WTC11 (cell line): ENCODE data around the gene ICAM1.

Source experiments
- ATF1 ChIP-seq: sonication (generic); formaldehyde crosslinking; IDR thresholded peaks from 2 replicates; pipeline ENCODE4 v1.8.1; 2023; ENCODE audit warnings: mild to moderate bottlenecking, moderate library complexity, missing genetic modification reagents
- CREM ChIP-seq: sonication (generic); formaldehyde crosslinking; IDR thresholded peaks from 2 replicates; pipeline ENCODE4 v1.8.1; 2022; ENCODE audit warnings: mild to moderate bottlenecking, missing genetic modification reagents, moderate library complexity
- CTCF ChIP-seq: fragments of 200-600 bp; IDR thresholded peaks from 2 replicates; pipeline ENCODE4 v1.8.0; 2022; ENCODE audit warnings: antibody characterized with exemption
- ELF4 ChIP-seq: sonication (generic); formaldehyde crosslinking; IDR thresholded peaks from 2 replicates; pipeline ENCODE4 v1.8.1; 2022; ENCODE audit warnings: low read depth, mild to moderate bottlenecking, moderate library complexity, missing genetic modification reagents
- FOXP4 ChIP-seq: sonication (generic); formaldehyde crosslinking; IDR thresholded peaks from 2 replicates; pipeline ENCODE4 v1.8.0; 2022; ENCODE audit warnings: mild to moderate bottlenecking, missing genetic modification reagents
- JUN ChIP-seq: sonication (generic); formaldehyde crosslinking; IDR thresholded peaks from 2 replicates; pipeline ENCODE4 v1.8.0; 2023; ENCODE audit warnings: mild to moderate bottlenecking, missing genetic modification reagents
- NFYB ChIP-seq: sonication (generic); formaldehyde crosslinking; conservative IDR thresholded peaks from 2 replicates; pipeline ENCODE4 v1.8.0; 2022; ENCODE audit warnings: low read depth, missing genetic modification reagents
- PRDM15 ChIP-seq: sonication (generic); formaldehyde crosslinking; IDR thresholded peaks from 2 replicates; pipeline ENCODE4 v1.8.0; 2022; ENCODE audit warnings: missing genetic modification reagents
- TF ChIP-seq, protein P1 (sequence below): sonication (generic); formaldehyde crosslinking; IDR thresholded peaks from 2 replicates; pipeline ENCODE4 v1.8.0; 2023; ENCODE audit warnings: mild to moderate bottlenecking, missing genetic modification reagents
- TF ChIP-seq, protein P2 (sequence below): sonication (generic); formaldehyde crosslinking; IDR thresholded peaks from 2 replicates; pipeline ENCODE4 v1.8.1; 2023; ENCODE audit warnings: mild to moderate bottlenecking, missing genetic modification reagents, moderate library complexity
- TF ChIP-seq, protein P3 (sequence below): sonication (generic); formaldehyde crosslinking; IDR thresholded peaks from 2 replicates; pipeline ENCODE4 v1.8.1; 2022; ENCODE audit warnings: missing genetic modification reagents, borderline replicate concordance
- TF ChIP-seq, protein P4 (sequence below): sonication (generic); formaldehyde crosslinking; IDR thresholded peaks from 2 replicates; pipeline ENCODE4 v1.8.1; 2023; ENCODE audit warnings: mild to moderate bottlenecking, missing genetic modification reagents, borderline replicate concordance

GRCh38 chr19:10293637-10294367, 22.9 kb downstream of the ICAM1 start:
- TF ChIP-seq CREM (CRISPR knock-in tag), result no peak
- TF ChIP-seq CTCF, result no peak
- TF ChIP-seq, protein P1, sequence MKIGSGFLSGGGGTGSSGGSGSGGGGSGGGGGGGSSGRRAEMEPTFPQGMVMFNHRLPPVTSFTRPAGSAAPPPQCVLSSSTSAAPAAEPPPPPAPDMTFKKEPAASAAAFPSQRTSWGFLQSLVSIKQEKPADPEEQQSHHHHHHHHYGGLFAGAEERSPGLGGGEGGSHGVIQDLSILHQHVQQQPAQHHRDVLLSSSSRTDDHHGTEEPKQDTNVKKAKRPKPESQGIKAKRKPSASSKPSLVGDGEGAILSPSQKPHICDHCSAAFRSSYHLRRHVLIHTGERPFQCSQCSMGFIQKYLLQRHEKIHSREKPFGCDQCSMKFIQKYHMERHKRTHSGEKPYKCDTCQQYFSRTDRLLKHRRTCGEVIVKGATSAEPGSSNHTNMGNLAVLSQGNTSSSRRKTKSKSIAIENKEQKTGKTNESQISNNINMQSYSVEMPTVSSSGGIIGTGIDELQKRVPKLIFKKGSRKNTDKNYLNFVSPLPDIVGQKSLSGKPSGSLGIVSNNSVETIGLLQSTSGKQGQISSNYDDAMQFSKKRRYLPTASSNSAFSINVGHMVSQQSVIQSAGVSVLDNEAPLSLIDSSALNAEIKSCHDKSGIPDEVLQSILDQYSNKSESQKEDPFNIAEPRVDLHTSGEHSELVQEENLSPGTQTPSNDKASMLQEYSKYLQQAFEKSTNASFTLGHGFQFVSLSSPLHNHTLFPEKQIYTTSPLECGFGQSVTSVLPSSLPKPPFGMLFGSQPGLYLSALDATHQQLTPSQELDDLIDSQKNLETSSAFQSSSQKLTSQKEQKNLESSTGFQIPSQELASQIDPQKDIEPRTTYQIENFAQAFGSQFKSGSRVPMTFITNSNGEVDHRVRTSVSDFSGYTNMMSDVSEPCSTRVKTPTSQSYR (CRISPR knock-in tag), result no peak
- TF ChIP-seq, protein P2, sequence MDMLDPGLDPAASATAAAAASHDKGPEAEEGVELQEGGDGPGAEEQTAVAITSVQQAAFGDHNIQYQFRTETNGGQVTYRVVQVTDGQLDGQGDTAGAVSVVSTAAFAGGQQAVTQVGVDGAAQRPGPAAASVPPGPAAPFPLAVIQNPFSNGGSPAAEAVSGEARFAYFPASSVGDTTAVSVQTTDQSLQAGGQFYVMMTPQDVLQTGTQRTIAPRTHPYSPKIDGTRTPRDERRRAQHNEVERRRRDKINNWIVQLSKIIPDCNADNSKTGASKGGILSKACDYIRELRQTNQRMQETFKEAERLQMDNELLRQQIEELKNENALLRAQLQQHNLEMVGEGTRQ (CRISPR knock-in tag), result no peak
- no peak for TF ChIP-seq ELF4
- TF ChIP-seq, protein P3, sequence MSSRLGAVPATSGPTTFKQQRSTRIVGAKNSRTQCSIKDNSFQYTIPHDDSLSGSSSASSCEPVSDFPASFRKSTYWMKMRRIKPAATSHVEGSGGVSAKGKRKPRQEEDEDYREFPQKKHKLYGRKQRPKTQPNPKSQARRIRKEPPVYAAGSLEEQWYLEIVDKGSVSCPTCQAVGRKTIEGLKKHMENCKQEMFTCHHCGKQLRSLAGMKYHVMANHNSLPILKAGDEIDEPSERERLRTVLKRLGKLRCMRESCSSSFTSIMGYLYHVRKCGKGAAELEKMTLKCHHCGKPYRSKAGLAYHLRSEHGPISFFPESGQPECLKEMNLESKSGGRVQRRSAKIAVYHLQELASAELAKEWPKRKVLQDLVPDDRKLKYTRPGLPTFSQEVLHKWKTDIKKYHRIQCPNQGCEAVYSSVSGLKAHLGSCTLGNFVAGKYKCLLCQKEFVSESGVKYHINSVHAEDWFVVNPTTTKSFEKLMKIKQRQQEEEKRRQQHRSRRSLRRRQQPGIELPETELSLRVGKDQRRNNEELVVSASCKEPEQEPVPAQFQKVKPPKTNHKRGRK (CRISPR knock-in tag), result no peak
- TF ChIP-seq FOXP4 (CRISPR knock-in tag), result no peak
- no peak for TF ChIP-seq NFYB (CRISPR knock-in tag)
- TF ChIP-seq, protein P4, sequence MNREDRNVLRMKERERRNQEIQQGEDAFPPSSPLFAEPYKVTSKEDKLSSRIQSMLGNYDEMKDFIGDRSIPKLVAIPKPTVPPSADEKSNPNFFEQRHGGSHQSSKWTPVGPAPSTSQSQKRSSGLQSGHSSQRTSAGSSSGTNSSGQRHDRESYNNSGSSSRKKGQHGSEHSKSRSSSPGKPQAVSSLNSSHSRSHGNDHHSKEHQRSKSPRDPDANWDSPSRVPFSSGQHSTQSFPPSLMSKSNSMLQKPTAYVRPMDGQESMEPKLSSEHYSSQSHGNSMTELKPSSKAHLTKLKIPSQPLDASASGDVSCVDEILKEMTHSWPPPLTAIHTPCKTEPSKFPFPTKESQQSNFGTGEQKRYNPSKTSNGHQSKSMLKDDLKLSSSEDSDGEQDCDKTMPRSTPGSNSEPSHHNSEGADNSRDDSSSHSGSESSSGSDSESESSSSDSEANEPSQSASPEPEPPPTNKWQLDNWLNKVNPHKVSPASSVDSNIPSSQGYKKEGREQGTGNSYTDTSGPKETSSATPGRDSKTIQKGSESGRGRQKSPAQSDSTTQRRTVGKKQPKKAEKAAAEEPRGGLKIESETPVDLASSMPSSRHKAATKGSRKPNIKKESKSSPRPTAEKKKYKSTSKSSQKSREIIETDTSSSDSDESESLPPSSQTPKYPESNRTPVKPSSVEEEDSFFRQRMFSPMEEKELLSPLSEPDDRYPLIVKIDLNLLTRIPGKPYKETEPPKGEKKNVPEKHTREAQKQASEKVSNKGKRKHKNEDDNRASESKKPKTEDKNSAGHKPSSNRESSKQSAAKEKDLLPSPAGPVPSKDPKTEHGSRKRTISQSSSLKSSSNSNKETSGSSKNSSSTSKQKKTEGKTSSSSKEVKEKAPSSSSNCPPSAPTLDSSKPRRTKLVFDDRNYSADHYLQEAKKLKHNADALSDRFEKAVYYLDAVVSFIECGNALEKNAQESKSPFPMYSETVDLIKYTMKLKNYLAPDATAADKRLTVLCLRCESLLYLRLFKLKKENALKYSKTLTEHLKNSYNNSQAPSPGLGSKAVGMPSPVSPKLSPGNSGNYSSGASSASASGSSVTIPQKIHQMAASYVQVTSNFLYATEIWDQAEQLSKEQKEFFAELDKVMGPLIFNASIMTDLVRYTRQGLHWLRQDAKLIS, result no peak
- no peak for TF ChIP-seq JUN (CRISPR knock-in tag)
- no peak for TF ChIP-seq ATF1 (CRISPR knock-in tag)
- no peak for TF ChIP-seq PRDM15 (CRISPR knock-in tag)
